Sciatic nerve (tissue), 1 donor: ENCODE measurements around the gene ASPM. TPM values are rescaled to one million over a fixed set of nuclear protein-coding genes. Genes with fewer than 3 reads are reported as not detected.

Experiments used
- total RNA-seq: library from RNA; stranded (reverse); fragmentation: NEBNext Ultra II Directional; extraction: Animal tissue kit (Norgen Biotek cat#: 25700); gene quantifications from one replicate; pipeline ENCODE4 v1.2.1, GENCODE V29; 2021
- donor health status: DM: no; HTN: no; CAD: no.

ASPM gene
- total RNA-seq, 1 donor from 2014 or later, result 0.45 TPM

Other genes with a start within 250 kb of the ASPM start
- not detected for gene CFHR2, start 202.9 kb downstream of the ASPM start, total RNA-seq
- not detected for gene CFHR5, start 169.1 kb downstream of the ASPM start, total RNA-seq
- not detected for gene F13B, start 79.4 kb downstream of the ASPM start, total RNA-seq
- 18.4 TPM for gene ZBTB41, start 54.6 kb upstream of the ASPM start, total RNA-seq
- 0.94 TPM for gene CRB1, start 121.6 kb upstream of the ASPM start, total RNA-seq